HEK293T (cell line): Measurements from ENCODE around the gene RGS11.

Experiments used
- FOXM1 ChIP-seq: fragments of 450-650 bp; IDR thresholded peaks from 2 replicates; pipeline ENCODE4 v1.6.1; 2017; ENCODE audit warnings: mild to moderate bottlenecking, borderline replicate concordance
- NFRKB ChIP-seq: fragments of 450-650 bp; IDR thresholded peaks from 2 replicates; pipeline ENCODE4 v1.6.1; 2016; ENCODE audit warnings: mild to moderate bottlenecking, moderate library complexity
- SP1 ChIP-seq: fragments of 450-650 bp; IDR thresholded peaks from 2 replicates; pipeline ENCODE4 v1.6.1; 2017
- SUZ12 ChIP-seq: fragments of 450-650 bp; IDR thresholded peaks from 2 replicates; pipeline ENCODE4 v1.6.1; 2016; ENCODE audit warnings: mild to moderate bottlenecking

DNA sequence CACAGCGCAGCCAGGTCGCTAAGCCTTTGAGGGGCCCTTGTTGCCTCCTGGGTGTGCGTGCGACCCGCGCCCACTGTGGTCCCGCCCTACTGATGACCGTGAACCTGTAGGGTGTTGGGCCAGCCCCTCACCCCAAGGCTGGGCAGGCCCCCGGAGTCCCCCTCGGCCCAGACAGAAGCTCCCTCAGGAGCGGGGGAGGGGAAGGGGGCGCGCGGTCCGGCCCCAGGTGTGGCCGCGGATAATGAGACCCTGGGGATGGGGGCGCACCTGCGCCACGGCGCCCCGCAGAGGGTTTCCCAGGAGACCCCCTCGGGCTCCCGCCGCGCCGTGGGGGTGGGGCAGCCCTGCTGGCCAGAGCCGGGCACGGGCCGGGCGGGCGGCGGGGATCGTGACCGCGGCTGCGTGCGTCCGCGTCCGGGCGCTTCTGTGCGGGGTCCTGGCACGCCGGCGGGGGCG lies 4.3 kb upstream of the RGS11 start:
- no peak for TF ChIP-seq NFRKB
- TF ChIP-seq SP1 = no peak
- no peak for TF ChIP-seq SUZ12
- TF ChIP-seq FOXM1 = no peak
